HG02798 (cell line): ENCODE measurements around the gene TSPAN2.
"Not testable (repeated sequence)": the region's sequence is repeated elsewhere in the genome, so short reads cannot be mapped to it uniquely, and the experiment has no call there.

ENCODE experiments used
- ATAC-seq: cut with Tn5 transposase; IDR thresholded peaks from one replicate; pipeline ENCODE4 v1.9.1; 2021; ENCODE audit warnings: mild to moderate bottlenecking; ENCODE audit not compliant: unreplicated experiment, poor library complexity

Gene TSPAN2

GRCh38 chr1:115052454-115053083 lies 36.7 kb downstream of the TSPAN2 start:
- ATAC-seq = peak; percentile 93

GRCh38 chr1:115051850-115052249 lies 37.5 kb downstream of the TSPAN2 start:
- ATAC-seq = no peak

GRCh38 chr1:115046751-115047150 lies 42.6 kb downstream of the TSPAN2 start:
- ATAC-seq = no peak

GRCh38 chr1:115041654-115042053 lies 47.6 kb downstream of the TSPAN2 start:
- ATAC-seq = no peak

- no peak for ATAC-seq
Measured at GRCh38 chr1:115040501-115040900, 48.8 kb downstream of the TSPAN2 start.

GRCh38 chr1:115036814-115037507 lies 52.3 kb downstream of the TSPAN2 start:
- ATAC-seq = no peak

- ATAC-seq = no peak
Measured at GRCh38 chr1:115035652-115036051, 53.7 kb downstream of the TSPAN2 start.

GRCh38 chr1:115031595-115031994 lies 57.7 kb downstream of the TSPAN2 start:
- ATAC-seq = no peak

GRCh38 chr1:115029526-115029925 lies 59.8 kb downstream of the TSPAN2 start, which contains the start of gene TSHB:
Gene TSHB, plus strand, starts transcription at chr1:115029826. Its CDS starts 3,537 bp downstream, at chr1:115033363.
- no peak for ATAC-seq

- no peak for ATAC-seq
Measured at GRCh38 chr1:115023593-115023992, 65.7 kb downstream of the TSPAN2 start.

- ATAC-seq = no peak
Measured at GRCh38 chr1:115021145-115021544, 68.2 kb downstream of the TSPAN2 start.

GRCh38 chr1:115019549-115019948 lies 69.8 kb downstream of the TSPAN2 start:
- not testable (repeated sequence) for ATAC-seq

- ATAC-seq = no peak
Measured at GRCh38 chr1:115013792-115014191, 75.5 kb downstream of the TSPAN2 start.

- no peak for ATAC-seq
Measured at GRCh38 chr1:115012434-115012833, 76.9 kb downstream of the TSPAN2 start.

- ATAC-seq = no peak
Measured at GRCh38 chr1:115012006-115012405, 77.3 kb downstream of the TSPAN2 start.

- no peak for ATAC-seq
Measured at GRCh38 chr1:115006191-115006590, 83.1 kb downstream of the TSPAN2 start.
